Measurements from ENCODE around the gene DNAJC1.

DNAJC1 gene

DNA sequence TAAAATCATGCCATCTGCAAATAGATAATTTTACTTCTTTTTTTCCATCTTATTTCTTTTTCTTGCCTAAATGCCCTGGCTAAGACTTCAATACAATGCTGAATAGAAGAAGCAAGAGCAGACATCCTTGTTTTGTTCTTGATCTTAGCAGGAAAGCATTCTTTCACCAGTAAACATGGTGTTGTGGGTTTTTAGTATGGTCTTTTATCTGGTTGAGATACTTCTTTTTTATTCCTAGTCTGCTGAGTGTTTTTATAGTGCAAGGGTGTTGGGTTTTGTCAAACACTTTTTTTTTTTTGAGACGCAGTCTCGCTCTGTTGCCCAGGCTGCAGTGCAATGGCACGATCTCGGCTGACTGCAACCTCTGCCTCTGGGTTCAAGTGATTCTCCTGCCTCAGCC, 232.3 kb downstream of the DNAJC1 start:
- H3K4me2 ChIP-seq (ENCODE audit: low read depth, low read length): no peak overlapping the region
- no peaks in the 10 kb centered on the region for H3K4me1 ChIP-seq (ENCODE audit: low read length)
- TF ChIP-seq CTCF (IDR thresholded peaks at IDR 0.05; ENCODE audit: low read length): no peak
- TF ChIP-seq EZH2 (optimal IDR thresholded peaks at IDR 0.05; ENCODE audit: low read depth, low read length): no peak
- no peak for TF ChIP-seq EZH2phosphoT487 (IDR thresholded peaks at IDR 0.05; ENCODE audit: low read length)
- H3K4me3 ChIP-seq (ENCODE audit: low read length): no peak overlapping the region
- H2AFZ ChIP-seq (ENCODE audit: low read length): no peak overlapping the region
- H3K36me3 ChIP-seq (replicated peaks; ENCODE audit: insufficient read depth, low read length): no peaks in the 10 kb centered on the region; the same call in 1 of the 2 replicates
- H4K20me1 ChIP-seq (ENCODE audit: insufficient read depth, low read length): no peaks in the 10 kb centered on the region
- H3F3A ChIP-seq (ENCODE audit: insufficient read depth, low read length): no peaks in the 10 kb centered on the region
- H3K79me2 ChIP-seq (ENCODE audit: low read length): 0 out of 2 replicates have a peak, but pooled peaks cover 5% of the 10 kb centered on the region
- H3K9ac ChIP-seq (ENCODE audit: low read length): no peak overlapping the region
- H3K9me3 ChIP-seq (replicated peaks; ENCODE audit: insufficient read depth, low read length): no peaks in the 10 kb centered on the region
- no peaks in the 10 kb centered on the region for H3K9me2 ChIP-seq (replicated peaks; ENCODE audit: insufficient read depth, low read length)
- no peak for DNase-seq
- no peaks in the 10 kb centered on the region for H3K27me3 ChIP-seq (replicated peaks; ENCODE audit: insufficient read depth, low read length)
- no peak overlapping the region for H3K27ac ChIP-seq (ENCODE audit: low read length)

GRCh38 chr10:21769041-21769440, 234.5 kb downstream of the DNAJC1 start:
- DNase-seq: no peak
- Histone ChIP-seq H3K4me1 (ENCODE audit: low read length) (no peaks in the 10 kb centered on the region), H3F3A (ENCODE audit: insufficient read depth, low read length) (no peaks in the 10 kb centered on the region), H4K20me1 (ENCODE audit: insufficient read depth, low read length) (no peaks in the 10 kb centered on the region), H2AFZ (ENCODE audit: low read length) (no peak overlapping the region), H3K27ac (ENCODE audit: low read length) (no peak overlapping the region), H3K9me2 (replicated peaks; ENCODE audit: insufficient read depth, low read length) (no peaks in the 10 kb centered on the region), H3K36me3 (replicated peaks; ENCODE audit: insufficient read depth, low read length) (no peaks in the 10 kb centered on the region; the same call in 1 of the 2 replicates), H3K9me3 (replicated peaks; ENCODE audit: insufficient read depth, low read length) (no peaks in the 10 kb centered on the region), H3K9ac (ENCODE audit: low read length) (no peak overlapping the region), H3K79me2 (ENCODE audit: low read length) (no peaks in the 10 kb centered on the region), H3K4me3 (ENCODE audit: low read length) (no peak overlapping the region), H3K27me3 (replicated peaks; ENCODE audit: insufficient read depth, low read length) (no peaks in the 10 kb centered on the region), H3K4me2 (ENCODE audit: low read depth, low read length) (no peak overlapping the region)
- TF ChIP-seq EZH2phosphoT487 (IDR thresholded peaks at IDR 0.05; ENCODE audit: low read length) (no peak), EZH2 (optimal IDR thresholded peaks at IDR 0.05; ENCODE audit: low read depth, low read length) (no peak), CTCF (IDR thresholded peaks at IDR 0.05; ENCODE audit: low read length) (no peak)

GRCh38 chr10:21764466-21765189, 238.9 kb downstream of the DNAJC1 start:
- no peaks in the 10 kb centered on the region for H3F3A ChIP-seq (ENCODE audit: insufficient read depth, low read length)
- no peak overlapping the region for H3K9ac ChIP-seq (ENCODE audit: low read length)
- DNase-seq: no peak
- H3K9me2 ChIP-seq (replicated peaks; ENCODE audit: insufficient read depth, low read length): no peaks in the 10 kb centered on the region
- H4K20me1 ChIP-seq (ENCODE audit: insufficient read depth, low read length): no peaks in the 10 kb centered on the region
- H3K27ac ChIP-seq (ENCODE audit: low read length): no peak overlapping the region
- no peaks in the 10 kb centered on the region for H3K9me3 ChIP-seq (replicated peaks; ENCODE audit: insufficient read depth, low read length)
- no peaks in the 10 kb centered on the region for H3K36me3 ChIP-seq (replicated peaks; ENCODE audit: insufficient read depth, low read length)
- no peaks in the 10 kb centered on the region for H3K27me3 ChIP-seq (replicated peaks; ENCODE audit: insufficient read depth, low read length)
- no peak overlapping the region for H3K4me3 ChIP-seq (ENCODE audit: low read length)
- H3K4me2 ChIP-seq (ENCODE audit: low read depth, low read length): no peak overlapping the region
- no peaks in the 10 kb centered on the region for H3K4me1 ChIP-seq (ENCODE audit: low read length)
- H3K79me2 ChIP-seq (ENCODE audit: low read length): no peaks in the 10 kb centered on the region
- TF ChIP-seq CTCF (IDR thresholded peaks at IDR 0.05; ENCODE audit: low read length) (no peak), EZH2phosphoT487 (IDR thresholded peaks at IDR 0.05; ENCODE audit: low read length) (no peak), EZH2 (optimal IDR thresholded peaks at IDR 0.05; ENCODE audit: low read depth, low read length) (no peak)
- H2AFZ ChIP-seq (ENCODE audit: low read length): no peak overlapping the region
